DMS114 treated with DMSO at 0.1 percent for 48 hours (cell line): ENCODE measurements around the gene USP34.
"Not testable (repeated sequence)": the region's sequence is repeated elsewhere in the genome, so short reads cannot be mapped to it uniquely, and the experiment has no call there.

Experiments
- DNase-seq: peaks from one replicate; lab custom pipeline; 2025; ENCODE audit not compliant: unreplicated experiment; lab: John Stamatoyannopoulos, UW

Gene USP34

GRCh38 chr2:61193670-61194561 lies 277.0 kb downstream of the USP34 start:
- no peak for DNase-seq

- no peak for DNase-seq
Observed at GRCh38 chr2:61187085-61187484, 283.8 kb downstream of the USP34 start.

GRCh38 chr2:61185231-61185728 lies 285.6 kb downstream of the USP34 start:
- no peak for DNase-seq

- DNase-seq, result no peak
Observed at GRCh38 chr2:61184263-61184662, 286.6 kb downstream of the USP34 start.

- DNase-seq, result no peak
Observed at GRCh38 chr2:61183795-61184194, 287.1 kb downstream of the USP34 start.

- DNase-seq, result no peak
Observed at GRCh38 chr2:61182059-61182383, 288.9 kb downstream of the USP34 start.

GRCh38 chr2:61181382-61182058 lies 289.4 kb downstream of the USP34 start:
- no peak for DNase-seq

- DNase-seq, result no peak
Observed at GRCh38 chr2:61180686-61181085, 290.2 kb downstream of the USP34 start.

- DNase-seq, result no peak
Observed at GRCh38 chr2:61179701-61180639, 290.9 kb downstream of the USP34 start.

- no peak for DNase-seq
Observed at GRCh38 chr2:61178603-61179545, 292.0 kb downstream of the USP34 start.

GRCh38 chr2:61177727-61178549 lies 292.9 kb downstream of the USP34 start:
- no peak for DNase-seq

GRCh38 chr2:61176755-61177726 lies 293.8 kb downstream of the USP34 start:
- peak; percentile 71 for DNase-seq

- DNase-seq, result no peak
Observed at GRCh38 chr2:61175036-61175435, 295.9 kb downstream of the USP34 start.

GRCh38 chr2:61173116-61173515 lies 297.8 kb downstream of the USP34 start:
- DNase-seq, result no peak

GRCh38 chr2:61172671-61173070 lies 298.2 kb downstream of the USP34 start:
- no peak for DNase-seq

GRCh38 chr2:61167579-61167978 lies 303.3 kb downstream of the USP34 start:
- DNase-seq, result no peak

- no peak for DNase-seq
Observed at GRCh38 chr2:61165946-61166345, 304.9 kb downstream of the USP34 start.

- not testable (repeated sequence) for DNase-seq
Observed at GRCh38 chr2:61165082-61165481, 305.8 kb downstream of the USP34 start.
